K562 (cell line): ENCODE measurements around the gene LUC7L. TPM values are rescaled to one million over a fixed set of nuclear protein-coding genes. Genes with fewer than 3 reads are reported as not detected.
A peak's percentile ranks its signal among the peaks of the same experiment; 100 is the strongest.

ENCODE experiments used
- ATAC-seq: fragments of 200-7000 bp; cut with Tn5 transposase; 3 replicates; pipeline ENCODE4 v1.9.1; 2020; ENCODE audit warnings: moderate library complexity
- BruUV-seq: library from RNA; stranded (reverse); fragments of 400-500 nt; replicated peaks from 2 replicates; lab custom pipeline; 2021; lab: Mats Ljungman, UMichigan
- CTCF ChIA-PET: fragments of 300-600 bp; formaldehyde crosslinking; extraction: SDS; loops from one replicate; lab custom pipeline; 2021; ENCODE audit warnings: low intra/inter-chr PET ratio; lab: Yijun Ruan, JAX
- POLR2A ChIA-PET: fragments of 300-600, 350-650 bp; sonication (Branson Sonifier 250); formaldehyde crosslinking; extraction: SDS; loops from one replicate; lab custom pipeline; 2021; ENCODE audit warnings: antibody characterized with exemption, inconsistent platforms; lab: Yijun Ruan, JAX
- DNase-seq, 4 experiments: peaks; one replicate each; pipeline versions ENCODE4 v3.0.0 to v3.0.0-alpha.2; 2011 to 2018; ENCODE audit warnings: low spot score in 3 of 4, mixed read lengths in 3 of 4; ENCODE audit errors: extremely low read depth in 1 of 4
- FAIRE-seq: peaks from 2 replicates; lab custom pipeline; 2011; peaks lifted over from hg19 to GRCh38; lab: Jason Lieb, UNC
- H2AFZ ChIP-seq: 2 replicates; pipeline ENCODE4 v1.6.0; 2011; ENCODE audit warnings: low read depth, low read length, control low read depth, inconsistent platforms
- H3K27ac ChIP-seq: fragments of 200-600 bp; 3 replicates; pipeline ENCODE4 v1.8.0; 2011; ENCODE audit warnings: low read depth, mild to moderate bottlenecking, control low read depth, inconsistent platforms, low read length, moderate library complexity, mixed read lengths; ENCODE audit errors: extremely low read depth
- H3K27me3 ChIP-seq, 2 experiments: fragments of 300-600 bp in 1 of 2; 2 replicates in 1 of 2; 3 replicates in 1 of 2; pipeline versions ENCODE4 v1.6.0 to v1.8.0; 2011; ENCODE audit warnings: inconsistent platforms in 2 of 2, low read length in 2 of 2, mild to moderate bottlenecking in 1 of 2, mixed read lengths in 1 of 2, moderate library complexity in 1 of 2; ENCODE audit not compliant: control insufficient read depth in 2 of 2, insufficient read depth in 2 of 2
- H3K36me3 ChIP-seq: fragments of 300-600 bp; 3 replicates; pipeline ENCODE4 v1.8.0; 2011; ENCODE audit warnings: mild to moderate bottlenecking, low read length, inconsistent platforms; ENCODE audit not compliant: control insufficient read depth, insufficient read depth
- H3K4me1 ChIP-seq, 2 experiments: fragments of 200-600 bp in 1 of 2; replicated peaks in 1 of 2; 2 replicates in 1 of 2; 3 replicates in 1 of 2; pipeline versions ENCODE4 v1.5.1 to v1.8.0; 2011; ENCODE audit warnings: inconsistent platforms in 2 of 2, low read length in 2 of 2, mild to moderate bottlenecking in 1 of 2, mixed read lengths in 1 of 2, moderate library complexity in 1 of 2; ENCODE audit not compliant: control insufficient read depth in 2 of 2, insufficient read depth in 2 of 2
- H3K4me2 ChIP-seq: 2 replicates; pipeline ENCODE4 v1.6.1; 2011; ENCODE audit warnings: low read length, control low read depth, inconsistent platforms, mixed read lengths; ENCODE audit not compliant: insufficient read depth
- H3K4me3 ChIP-seq: fragments of 200-600 bp; sonication (generic), shearing (Covaris generic); 2 replicates; pipeline ENCODE4 v1.5.1; 2016; ENCODE audit warnings: control low read depth, inconsistent platforms
- H3K79me2 ChIP-seq: fragments of 200-600 bp; 3 replicates; pipeline ENCODE4 v1.8.0; 2011; ENCODE audit warnings: low read length, inconsistent platforms; ENCODE audit not compliant: control insufficient read depth, insufficient read depth
- H3K9ac ChIP-seq, 2 experiments: 2 replicates each; pipeline versions ENCODE4 v1.6.0 to v1.6.1; 2011; ENCODE audit warnings: low read depth in 2 of 2, low read length in 2 of 2, control low read depth in 1 of 2, inconsistent platforms in 1 of 2, mild to moderate bottlenecking in 1 of 2, mixed read lengths in 1 of 2; ENCODE audit not compliant: insufficient read depth in 1 of 2
- H3K9me1 ChIP-seq: one replicate; pipeline ENCODE4 v1.6.0; 2011; ENCODE audit warnings: inconsistent platforms, mild to moderate bottlenecking, low read length, moderate library complexity; ENCODE audit not compliant: control insufficient read depth, insufficient read depth
- H3K9me3 ChIP-seq: replicated peaks from 2 replicates; pipeline ENCODE4 v1.5.1; 2011; ENCODE audit warnings: low read depth, low read length, inconsistent platforms; ENCODE audit not compliant: control insufficient read depth, insufficient read depth
- H4K20me1 ChIP-seq: replicated peaks from 2 replicates; pipeline ENCODE4 v1.6.1; 2011; ENCODE audit warnings: low read length, inconsistent platforms, mixed read lengths; ENCODE audit not compliant: control insufficient read depth, insufficient read depth
- CBFA2T2 ChIP-seq: fragments of 450-650 bp; conservative IDR thresholded peaks from 2 replicates; pipeline ENCODE4 v1.6.1; 2017; ENCODE audit warnings: mild to moderate bottlenecking
- KLF16 ChIP-seq: IDR thresholded peaks from 2 replicates; pipeline ENCODE4 v1.6.1; 2016; ENCODE audit warnings: antibody characterized with exemption
- SMAD1 ChIP-seq: fragments of 150-350 bp; IDR thresholded peaks from 2 replicates; pipeline ENCODE4 v1.6.1; 2014; ENCODE audit warnings: low read length, low read depth; ENCODE audit not compliant: partially characterized antibody
- WGBS: fragments of 100-300 bp; shearing (Covaris generic); methylation state at CpG from one replicate; pipeline ENCODE4 v1.1.6; 2016; ENCODE audit warnings: low coverage, mixed read lengths; ENCODE audit not compliant: insufficient coverage; ENCODE audit errors: missing lambda C conversion rate; 5-methylcytosine and 5-hydroxymethylcytosine counted together
- in situ Hi-C: fragments of 300-500 bp; cut with MboI; formaldehyde crosslinking; loops from 4 replicates; pipeline ENCODE4 v1.15.0; 2018; ENCODE audit warnings: inconsistent platforms, mixed read lengths
- intact Hi-C: fragments of 100-400 bp; cut with micrococcal nuclease; formaldehyde crosslinking; loops from 2 replicates; pipeline ENCODE4 v1.14.2; 2022
- polyA plus RNA-seq, 8 experiments: library from polyadenylated mRNA; depleted of rRNA in 4 of 8; stranded (reverse) in 5 of 8; unstranded in 3 of 8; fragments of >200 nt; fragmentation: Nextera tagmentation in 2 of 8; fragmentation: Illumina TruSeq in 1 of 8; extraction: Ambion mirVana in 2 of 8; extraction: Trizol in 1 of 8; gene quantifications; 2 replicates each; pipeline versions ENCODE4 v1.2.1 to v1.2.3, GENCODE V29; 2011 to 2014; ENCODE audit warnings: inconsistent platforms in 1 of 8, missing spikeins in 1 of 8
- total RNA-seq, 7 experiments: library from RNA; depleted of rRNA in 6 of 7; stranded (reverse); fragments of >200 nt in 6 of 7; fragmentation: Illumina TruSeq in 2 of 7; extraction: Trizol in 2 of 7; gene quantifications; 2 replicates each; pipeline versions ENCODE4 v1.2.1 to v1.2.3, GENCODE V29; 2011 to 2021; ENCODE audit warnings: low replicate concordance in 1 of 7
- TF ChIP-seq, protein P1 (sequence below): fragments of 450-650 bp; IDR thresholded peaks from 2 replicates; pipeline ENCODE4 v1.6.1; 2016
- TF ChIP-seq, protein P2 (sequence below): sonication (generic); formaldehyde crosslinking; IDR thresholded peaks from 2 replicates; pipeline ENCODE4 v1.9.0; 2022; ENCODE audit warnings: mild to moderate bottlenecking, missing genetic modification reagents

The LUC7L gene
- total and polyA plus RNA-seq, 9 of the 15 experiments (the other 6 are each of a cell fraction or from before 2014, with no cell fraction given), result 1.7 to 93.3 (median 59.5) TPM

DNA sequence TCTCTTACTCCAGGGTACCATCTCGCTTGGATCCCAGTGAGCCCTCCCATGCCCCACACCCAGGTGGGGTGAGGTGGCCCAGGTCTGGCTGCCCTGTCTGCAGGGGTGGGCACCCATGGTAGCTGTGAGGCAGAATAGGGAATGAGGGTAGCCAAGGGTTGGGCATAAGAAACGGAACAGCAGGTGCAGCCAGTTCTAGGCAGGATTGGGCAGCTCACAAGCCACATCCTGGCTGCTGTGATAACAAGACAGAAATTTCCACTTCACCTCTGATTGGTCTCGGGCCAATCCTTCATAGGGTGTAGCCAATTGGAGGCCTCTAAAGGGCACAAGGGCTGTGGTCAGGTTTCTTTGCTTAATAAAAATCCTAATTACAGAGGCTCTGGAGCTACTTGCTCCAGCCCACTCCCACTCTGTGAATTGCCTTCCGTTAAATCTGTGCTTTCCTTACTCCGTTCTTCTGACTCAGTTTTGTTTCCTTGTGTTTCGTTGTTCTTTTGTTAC is 49.7 kb upstream of the LUC7L start (continued):
- TF ChIP-seq, protein P1, sequence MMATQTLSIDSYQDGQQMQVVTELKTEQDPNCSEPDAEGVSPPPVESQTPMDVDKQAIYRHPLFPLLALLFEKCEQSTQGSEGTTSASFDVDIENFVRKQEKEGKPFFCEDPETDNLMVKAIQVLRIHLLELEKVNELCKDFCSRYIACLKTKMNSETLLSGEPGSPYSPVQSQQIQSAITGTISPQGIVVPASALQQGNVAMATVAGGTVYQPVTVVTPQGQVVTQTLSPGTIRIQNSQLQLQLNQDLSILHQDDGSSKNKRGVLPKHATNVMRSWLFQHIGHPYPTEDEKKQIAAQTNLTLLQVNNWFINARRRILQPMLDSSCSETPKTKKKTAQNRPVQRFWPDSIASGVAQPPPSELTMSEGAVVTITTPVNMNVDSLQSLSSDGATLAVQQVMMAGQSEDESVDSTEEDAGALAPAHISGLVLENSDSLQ, result peak; percentile 96
- TF ChIP-seq KLF16 (no peak; the same call in 1 of the 2 replicates), CBFA2T2 (no peak)

DNA sequence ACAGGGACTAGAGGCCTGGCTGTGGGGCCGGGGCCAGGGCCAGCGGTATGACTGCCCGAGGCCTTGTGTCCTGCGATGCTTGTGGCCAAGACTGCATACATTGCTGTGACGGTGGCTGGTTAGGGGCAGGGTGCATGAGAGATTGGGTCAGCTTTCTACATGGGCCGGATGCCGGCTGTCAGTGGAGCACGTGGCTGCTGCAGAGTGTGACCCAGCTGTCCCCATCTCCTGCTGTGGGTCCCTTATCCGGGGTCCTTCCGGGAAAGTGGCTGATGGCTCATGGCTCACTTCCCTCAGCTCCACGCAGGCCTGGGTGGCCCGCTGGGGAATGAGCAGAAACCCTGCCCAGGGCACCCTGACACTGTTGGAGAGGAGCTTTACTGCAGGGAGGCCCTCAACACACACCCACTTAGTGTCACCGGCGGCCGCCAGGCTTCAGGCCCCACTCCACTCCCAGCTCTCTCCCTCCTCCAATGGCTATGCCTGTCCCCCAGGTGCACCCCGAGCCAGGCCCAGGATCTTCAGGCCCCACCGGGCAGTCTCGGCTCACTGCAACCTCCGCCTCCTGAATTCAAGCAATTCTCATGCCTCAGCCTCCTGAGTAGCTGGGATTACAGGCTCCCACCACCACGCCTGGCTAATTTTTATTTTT is 47.3 kb upstream of the LUC7L start:
- in situ Hi-C loops (no loop called here), intact Hi-C loops (no loop called here)
- peaks cover 0 to 66% of the 10 kb centered on the region in 2 experiments; a peak in 2 of 5 replicates for H3K4me1 ChIP-seq
- FAIRE-seq, result no peak
- no peak for ATAC-seq
- no peak overlapping the region for H2AFZ ChIP-seq
- H3K36me3 ChIP-seq, result no peaks in the 10 kb centered on the region
- H3K4me3 ChIP-seq, result no peak overlapping the region
- peak overlapping the region in 1 of 2 experiments; percentile 35; a peak in 1 of 4 replicates for H3K9ac ChIP-seq
- H3K27ac ChIP-seq, result no peak overlapping the region
- DNase-seq, result no peak
- no peak overlapping the region for H3K4me2 ChIP-seq
- no peaks in the 10 kb centered on the region for H3K27me3 ChIP-seq
- no peaks in the 10 kb centered on the region for H4K20me1 ChIP-seq
- BruUV-seq, result no TSS peak
- no peaks in the 10 kb centered on the region for H3K9me3 ChIP-seq
- 60% methylated on average over 16 of the region's 20 CpGs for WGBS
- H3K9me1 ChIP-seq, result no peaks in the 10 kb centered on the region
- POLR2A ChIA-PET, result interaction anchor here (0.5 to 1.0 kb wide), 5 partner anchors 8 to 39 kb away, joined by 3 to 5 read pairs (median 3); no protein-coding TSS in a partner anchor
- no peak for TF ChIP-seq SMAD1
- TF ChIP-seq, protein P2, sequence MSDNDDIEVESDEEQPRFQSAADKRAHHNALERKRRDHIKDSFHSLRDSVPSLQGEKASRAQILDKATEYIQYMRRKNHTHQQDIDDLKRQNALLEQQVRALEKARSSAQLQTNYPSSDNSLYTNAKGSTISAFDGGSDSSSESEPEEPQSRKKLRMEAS (CRISPR knock-in tag), result 0 out of 2 replicates have a peak, but pooled peaks have one; percentile 39
- TF ChIP-seq, all 486 proteins: peak for 1
- CTCF ChIA-PET, result no interaction called here
- H3K79me2 ChIP-seq, result no peaks in the 10 kb centered on the region
